Transverse colon (tissue), 4 donors: ENCODE measurements around the gene BAZ2B. TPM values are rescaled to one million over a fixed set of nuclear protein-coding genes. Genes with fewer than 3 reads are reported as not detected.
"Not testable (repeated sequence)": the region's sequence is repeated elsewhere in the genome, so short reads cannot be mapped to it uniquely, and the experiment has no call there.

Source experiments
- DNase-seq: peaks from one replicate; pipeline ENCODE4 v3.0.0-alpha.2; 2019
- H3K27ac ChIP-seq, 4 donors: fragments of 200-600 bp; sonication (generic); 2 replicates each; pipeline ENCODE4 v1.5.1; 2016 to 2018; ENCODE audit warnings: inconsistent platforms in 4 of 4
- H3K27me3 ChIP-seq: fragments of 200-600 bp; sonication (generic); 2 replicates; pipeline ENCODE4 v1.5.1; 2017; ENCODE audit warnings: inconsistent platforms
- H3K36me3 ChIP-seq, 4 donors: fragments of 200-600 bp; sonication (generic); 2 replicates each; pipeline ENCODE4 v1.5.1; 2017 to 2019; ENCODE audit warnings: inconsistent platforms in 4 of 4
- H3K4me1 ChIP-seq, 4 donors: fragments of 200-600 bp; sonication (generic); 2 replicates each; pipeline ENCODE4 v1.5.1; 2017 to 2020; ENCODE audit warnings: inconsistent platforms in 4 of 4
- H3K4me3 ChIP-seq, 4 donors: fragments of 200-600 bp; sonication (generic); 1 replicate in 1 of 4; 2 replicates in 3 of 4; pipeline versions ENCODE4 v1.5.1 to v1.6.1; 2017 to 2019; ENCODE audit warnings: inconsistent platforms in 4 of 4
- H3K9me3 ChIP-seq, 2 donors: fragments of 200-600 bp; sonication (generic); 2 replicates each; pipeline ENCODE4 v1.5.1; 2017 to 2019; ENCODE audit warnings: inconsistent platforms in 2 of 2
- EP300 ChIP-seq: sonication (generic); formaldehyde crosslinking; IDR thresholded peaks from one replicate; pipeline ENCODE4 v1.6.1; 2017; ENCODE audit warnings: antibody characterized with exemption, low read depth
- POLR2A ChIP-seq: fragments of 450-650 bp; IDR thresholded peaks from one replicate; pipeline ENCODE4 v1.6.1; 2016; ENCODE audit warnings: antibody characterized with exemption, mild to moderate bottlenecking, moderate library complexity
- POLR2AphosphoS5 ChIP-seq, 3 donors: sonication (generic); formaldehyde crosslinking; IDR thresholded peaks; one replicate each; pipeline ENCODE4 v1.6.1; 2016; ENCODE audit warnings: antibody characterized with exemption in 3 of 3
- WGBS, 2 donors: methylation state at CpG; one replicate each; pipeline ENCODE4 v1.1.5; 2018; ENCODE audit warnings: low coverage in 1 of 2; 5-methylcytosine and 5-hydroxymethylcytosine counted together
- in situ Hi-C, 4 donors: fragments of 200-750 bp; cut with MboI; loops; one replicate each; pipeline versions ENCODE4 v1.15.0 to v1.15.1; 2017; ENCODE audit warnings: low sequenced_read_pairs in 3 of 4, low pct_ligation_motif_present in 1 of 4, low pct_unique_long_range_greater_than_20kb in 1 of 4
- intact Hi-C: fragments of 100-400 bp; cut with DNase I; formaldehyde crosslinking; loops from one replicate; pipeline ENCODE4 v1.15.1; 2023; ENCODE audit warnings: low total_unique reads
- total RNA-seq, 4 donors: library from RNA; depleted of rRNA; stranded (reverse); fragments of >200 nt; gene quantifications; one replicate each; pipeline ENCODE4 v1.1.0, GENCODE V29; 2016
- TF ChIP-seq, protein P1 (sequence below), 5 experiments: fragments of 200-600 bp in 3 of 5; fragments of 450-650 bp in 2 of 5; sonication (generic) in 3 of 5; IDR thresholded peaks; 1 replicate in 2 of 5; 2 replicates in 3 of 5; pipeline ENCODE4 v1.5.1; 2016 to 2017; ENCODE audit warnings: antibody characterized with exemption in 5 of 5, inconsistent platforms in 3 of 5, mild to moderate bottlenecking in 2 of 5, moderate library complexity in 1 of 5

BAZ2B gene
- total RNA-seq, 4 donors from 2014 or later, result 42.3 to 104 (median 81.3) TPM

DNA sequence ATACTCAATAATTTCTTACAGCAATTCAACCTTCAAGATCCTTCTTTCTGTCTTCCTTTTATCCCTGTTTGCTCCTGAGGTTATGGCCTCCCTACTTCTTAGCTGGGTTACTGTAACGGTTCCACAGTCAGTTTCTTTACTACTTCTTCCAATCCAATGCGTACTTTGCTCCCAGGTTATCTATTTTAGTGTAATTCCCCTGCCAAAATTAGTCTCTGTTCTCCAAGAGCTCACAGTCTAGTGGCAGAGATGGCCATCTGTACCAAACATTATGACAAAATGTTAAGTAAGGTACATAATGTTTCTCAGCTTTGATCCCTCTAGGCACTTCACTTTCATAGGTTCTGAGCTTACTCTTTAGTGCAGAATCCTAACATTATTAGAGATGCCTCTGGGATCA lies 244.8 kb downstream of the BAZ2B start:
- intact Hi-C loops (no loop called here), in situ Hi-C loops (no loop called here)
- no peak for TF ChIP-seq EP300
- TF ChIP-seq POLR2AphosphoS5 (IDR thresholded peaks at IDR 0.05), result no peak
- no peak for TF ChIP-seq POLR2A
- TF ChIP-seq, protein P1, sequence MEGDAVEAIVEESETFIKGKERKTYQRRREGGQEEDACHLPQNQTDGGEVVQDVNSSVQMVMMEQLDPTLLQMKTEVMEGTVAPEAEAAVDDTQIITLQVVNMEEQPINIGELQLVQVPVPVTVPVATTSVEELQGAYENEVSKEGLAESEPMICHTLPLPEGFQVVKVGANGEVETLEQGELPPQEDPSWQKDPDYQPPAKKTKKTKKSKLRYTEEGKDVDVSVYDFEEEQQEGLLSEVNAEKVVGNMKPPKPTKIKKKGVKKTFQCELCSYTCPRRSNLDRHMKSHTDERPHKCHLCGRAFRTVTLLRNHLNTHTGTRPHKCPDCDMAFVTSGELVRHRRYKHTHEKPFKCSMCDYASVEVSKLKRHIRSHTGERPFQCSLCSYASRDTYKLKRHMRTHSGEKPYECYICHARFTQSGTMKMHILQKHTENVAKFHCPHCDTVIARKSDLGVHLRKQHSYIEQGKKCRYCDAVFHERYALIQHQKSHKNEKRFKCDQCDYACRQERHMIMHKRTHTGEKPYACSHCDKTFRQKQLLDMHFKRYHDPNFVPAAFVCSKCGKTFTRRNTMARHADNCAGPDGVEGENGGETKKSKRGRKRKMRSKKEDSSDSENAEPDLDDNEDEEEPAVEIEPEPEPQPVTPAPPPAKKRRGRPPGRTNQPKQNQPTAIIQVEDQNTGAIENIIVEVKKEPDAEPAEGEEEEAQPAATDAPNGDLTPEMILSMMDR (IDR thresholded peaks at IDR 0.05), result no peak
- Histone ChIP-seq H3K4me1 (no peaks in the 10 kb centered on the region), H3K27me3 (no peaks in the 10 kb centered on the region), H3K36me3 (peaks cover 0 to 61% (median 21%) of the 10 kb centered on the region in 4 donors), H3K9me3 (no peaks in the 10 kb centered on the region), H3K4me3 (no peak overlapping the region), H3K27ac (no peak overlapping the region)
- WGBS, 2 donors, result 70 to 79% methylated on average over 2 of the region's 2 CpGs
- DNase-seq, result no peak

DNA sequence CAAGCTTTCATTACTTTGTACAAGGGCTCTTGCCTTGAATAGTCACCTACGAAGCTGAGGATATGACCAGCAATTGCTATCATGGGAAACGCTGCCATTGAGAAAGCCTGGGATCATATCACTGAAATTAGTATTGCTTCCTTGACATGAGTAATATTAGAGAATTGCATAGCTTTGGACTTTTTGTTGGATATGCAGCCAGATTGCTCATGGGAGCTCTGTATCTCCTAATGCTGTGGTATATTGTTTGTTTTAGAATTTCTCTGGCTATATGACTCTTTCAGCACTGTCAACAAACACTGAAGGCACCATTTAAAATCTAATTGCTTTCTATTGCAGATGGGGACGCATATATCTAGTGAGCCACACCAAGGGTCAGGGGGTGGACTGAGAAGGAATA lies 249.8 kb downstream of the BAZ2B start:
- Histone ChIP-seq H3K36me3 (peaks cover 0 to 63% (median 9%) of the 10 kb centered on the region in 4 donors), H3K4me3 (no peak overlapping the region)
- WGBS, 2 donors, result 97% methylated on average over 3 of the region's 3 CpGs; no CpG with 5 or more reads in 1 of the 2 donors

DNA sequence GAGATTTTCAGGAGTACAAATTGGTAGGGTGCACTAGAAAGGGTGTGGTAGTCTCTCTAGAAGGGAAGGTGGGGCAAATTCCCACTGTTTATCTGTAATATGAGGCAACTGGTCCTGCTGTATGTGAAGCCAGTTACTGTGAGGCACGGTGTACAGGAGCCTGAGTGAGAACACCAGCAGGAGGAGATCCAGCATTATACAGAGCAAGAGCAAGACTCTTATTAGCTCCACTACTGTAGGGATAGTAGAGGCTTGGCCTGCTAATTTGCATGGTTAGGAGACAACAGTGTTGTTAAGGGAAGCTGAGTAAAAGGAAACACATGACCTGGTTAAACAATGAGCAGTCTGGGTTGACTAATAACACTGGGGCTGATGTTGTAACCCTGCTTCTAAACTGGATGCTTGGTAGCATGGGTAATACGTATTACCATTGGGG lies 253.5 kb downstream of the BAZ2B start:
- in situ Hi-C loops (no loop called here), intact Hi-C loops (no loop called here)
- WGBS, 2 donors, result 70 to 96% methylated on average over 2 of the region's 2 CpGs
- DNase-seq, result no peak
- Histone ChIP-seq H3K27ac (no peak overlapping the region), H3K27me3 (no peaks in the 10 kb centered on the region), H3K4me3 (no peak overlapping the region), H3K36me3 (peaks cover 0 to 53% (median 3%) of the 10 kb centered on the region in 4 donors), H3K4me1 (no peaks in the 10 kb centered on the region), H3K9me3 (no peaks in the 10 kb centered on the region)
- TF ChIP-seq, protein P1 (IDR thresholded peaks at IDR 0.05), result no peak
- TF ChIP-seq EP300 (no peak), POLR2A (no peak), POLR2AphosphoS5 (IDR thresholded peaks at IDR 0.05) (no peak)

More for the DNA sequence above, 249.8 kb downstream of the BAZ2B start:
- no peaks in the 10 kb centered on the region for H3K4me1 ChIP-seq
- intact Hi-C loops (no loop called here), in situ Hi-C loops (no loop called here)
- DNase-seq, result no peak
- TF ChIP-seq EP300 (no peak), POLR2AphosphoS5 (IDR thresholded peaks at IDR 0.05) (no peak), POLR2A (no peak)
- TF ChIP-seq, protein P1 (IDR thresholded peaks at IDR 0.05), result no peak
- no peaks in the 10 kb centered on the region for H3K9me3 ChIP-seq
- no peaks in the 10 kb centered on the region for H3K27me3 ChIP-seq
- H3K27ac ChIP-seq, result no peak overlapping the region

DNA sequence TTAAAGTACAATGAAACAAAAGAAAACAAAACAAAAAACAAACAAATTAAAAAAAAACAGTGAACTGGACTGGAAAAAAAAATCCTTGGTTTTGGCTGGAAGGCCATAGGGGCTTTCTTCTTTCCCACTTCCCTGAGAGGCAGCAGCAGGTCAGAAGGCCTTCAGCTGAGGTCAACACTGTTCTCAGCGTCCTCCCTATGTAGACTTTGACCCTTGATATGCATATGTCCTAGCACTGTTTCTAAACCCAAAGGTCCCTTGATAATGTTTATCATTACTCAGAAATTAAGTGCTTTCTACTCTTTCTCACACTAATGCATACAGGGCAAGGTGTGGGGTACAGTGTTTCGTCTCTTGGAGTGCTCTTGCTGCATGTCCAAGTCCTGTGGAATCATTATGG lies 254.3 kb downstream of the BAZ2B start:
- intact Hi-C loops, result no loop called here

DNA sequence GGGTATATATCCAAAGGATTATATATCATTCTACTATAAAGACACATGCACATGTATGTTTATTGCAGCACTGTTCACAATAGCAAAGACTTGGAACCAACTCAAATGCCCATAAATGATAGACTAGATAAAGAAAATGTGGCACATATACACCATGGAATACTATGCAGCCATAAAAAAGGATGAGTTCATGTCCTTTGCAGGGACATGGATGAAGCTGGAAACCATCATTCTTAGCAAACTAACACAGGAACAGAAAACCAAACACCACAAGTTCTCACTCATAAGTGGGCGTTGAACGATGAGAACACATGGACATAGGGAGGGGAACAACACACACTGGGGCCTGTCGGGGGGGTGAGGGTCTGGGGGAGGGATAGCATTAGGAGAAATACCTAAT lies 254.7 kb downstream of the BAZ2B start:
- WGBS, 2 donors, result 96% methylated on average over 3 of the region's 3 CpGs; no CpG with 5 or more reads in 1 of the 2 donors

More for the DNA sequence above, 254.3 kb downstream of the BAZ2B start:
- H3K4me3 ChIP-seq, result no peak overlapping the region
- TF ChIP-seq, protein P1 (IDR thresholded peaks at IDR 0.05), result no peak
- TF ChIP-seq EP300 (no peak), POLR2AphosphoS5 (IDR thresholded peaks at IDR 0.05) (no peak), POLR2A (no peak)
- 96% methylated on average over 2 of the region's 2 CpGs; no CpG with 5 or more reads in 1 of the 2 donors for WGBS, 2 donors
- no peak overlapping the region for H3K27ac ChIP-seq
- no peak for DNase-seq
- in situ Hi-C loops, result no loop called here
- H3K27me3 ChIP-seq, result no peaks in the 10 kb centered on the region
- H3K36me3 ChIP-seq, result peaks cover 0 to 52% (median 3%) of the 10 kb centered on the region in 4 donors
- H3K4me1 ChIP-seq, result no peaks in the 10 kb centered on the region
- no peaks in the 10 kb centered on the region for H3K9me3 ChIP-seq

More for the DNA sequence above, 254.7 kb downstream of the BAZ2B start:
- DNase-seq, intact Hi-C loops, H3K9me3 ChIP-seq, in situ Hi-C loops, H3K27me3 ChIP-seq, H3K4me3 ChIP-seq, H3K4me1 ChIP-seq, H3K27ac ChIP-seq: not testable (repeated sequence)
- peaks cover 0 to 52% (median 4%) of the 10 kb centered on the region in 4 donors for H3K36me3 ChIP-seq
